OCI-LY1 (cell line): ENCODE measurements around the gene PPP2R5B.

Experiments
- H2AFZ ChIP-seq: fragments of 200-600 bp; sonication (generic), shearing (Covaris generic); 2 replicates; pipeline ENCODE4 v1.6.0; 2014; ENCODE audit warnings: antibody characterized with exemption, mild to moderate bottlenecking, low read length
- H3F3A ChIP-seq: fragments of 200-600 bp; sonication (generic), shearing (Covaris generic); 2 replicates; pipeline ENCODE4 v1.6.0; 2014; ENCODE audit warnings: mild to moderate bottlenecking, antibody characterized with exemption, low read length, moderate library complexity; ENCODE audit not compliant: insufficient read depth
- H3K27ac ChIP-seq: fragments of 200-600 bp; sonication (generic); 2 replicates; pipeline ENCODE4 v1.5.1; 2014; ENCODE audit warnings: low read length, mixed run types, mild to moderate bottlenecking, low read depth; ENCODE audit not compliant: poor library complexity, severe bottlenecking
- H3K27me3 ChIP-seq: fragments of 200-600 bp; sonication (generic); 2 replicates; pipeline ENCODE4 v1.6.0; 2014; ENCODE audit warnings: antibody characterized with exemption, mild to moderate bottlenecking, low read length, moderate library complexity; ENCODE audit not compliant: insufficient read depth
- H3K36me3 ChIP-seq: fragments of 200-600 bp; sonication (generic); 2 replicates; pipeline ENCODE4 v1.6.1; 2014; ENCODE audit warnings: mild to moderate bottlenecking, antibody characterized with exemption, low read length, moderate library complexity, mixed read lengths; ENCODE audit not compliant: insufficient read depth
- H3K4me1 ChIP-seq: fragments of 200-600 bp; sonication (generic); 2 replicates; pipeline ENCODE4 v1.5.1; 2014; ENCODE audit warnings: mild to moderate bottlenecking, low read length, moderate library complexity; ENCODE audit not compliant: insufficient read depth, severe bottlenecking
- H3K4me2 ChIP-seq: fragments of 200-600 bp; sonication (generic), shearing (Covaris generic); 2 replicates; pipeline ENCODE4 v1.6.1; 2014; ENCODE audit warnings: low read length
- H3K4me3 ChIP-seq: fragments of 200-600 bp; sonication (generic); 2 replicates; pipeline ENCODE4 v1.5.1; 2014; ENCODE audit warnings: low read length, low read depth, mild to moderate bottlenecking, mixed read lengths; ENCODE audit not compliant: poor library complexity, severe bottlenecking
- H3K79me2 ChIP-seq: fragments of 200-600 bp; shearing (Covaris generic); 2 replicates; pipeline ENCODE4 v1.6.1; 2016; ENCODE audit warnings: mixed run types, low read length, mixed read lengths; ENCODE audit not compliant: insufficient read depth
- H3K9ac ChIP-seq: fragments of 200-600 bp; sonication (generic), shearing (Covaris generic); 2 replicates; pipeline ENCODE4 v1.6.1; 2014; ENCODE audit warnings: mild to moderate bottlenecking, low read length, mixed read lengths
- H3K9me2 ChIP-seq: fragments of 200-600 bp; sonication (generic), shearing (Covaris generic); 2 replicates; pipeline ENCODE4 v1.6.1; 2014; ENCODE audit warnings: low read depth, mild to moderate bottlenecking, low read length, mixed read lengths
- H3K9me3 ChIP-seq: fragments of 200-600 bp; shearing (Covaris generic); 2 replicates; pipeline ENCODE4 v1.6.1; 2014; ENCODE audit warnings: low read length, mixed read lengths
- H4K20me1 ChIP-seq: fragments of 200-600 bp; sonication (generic), shearing (Covaris generic); 2 replicates; pipeline ENCODE4 v1.6.0; 2016; ENCODE audit warnings: mild to moderate bottlenecking, low read length; ENCODE audit not compliant: insufficient read depth
- EZH2 ChIP-seq: fragments of 200-600 bp; sonication (generic), shearing (Covaris generic); IDR thresholded peaks from 2 replicates; pipeline ENCODE4 v1.8.0; 2017; ENCODE audit warnings: borderline replicate concordance, mixed run types, mild to moderate bottlenecking, antibody characterized with exemption, low read length, moderate library complexity, mixed read lengths
- TF ChIP-seq, protein P1 (sequence below): fragments of 200-600 bp; sonication (generic), shearing (Covaris generic); IDR thresholded peaks from 2 replicates; pipeline ENCODE4 v1.5.1; 2017; ENCODE audit warnings: mild to moderate bottlenecking, antibody characterized with exemption, low read length, moderate library complexity, mixed read lengths

The PPP2R5B gene

DNA sequence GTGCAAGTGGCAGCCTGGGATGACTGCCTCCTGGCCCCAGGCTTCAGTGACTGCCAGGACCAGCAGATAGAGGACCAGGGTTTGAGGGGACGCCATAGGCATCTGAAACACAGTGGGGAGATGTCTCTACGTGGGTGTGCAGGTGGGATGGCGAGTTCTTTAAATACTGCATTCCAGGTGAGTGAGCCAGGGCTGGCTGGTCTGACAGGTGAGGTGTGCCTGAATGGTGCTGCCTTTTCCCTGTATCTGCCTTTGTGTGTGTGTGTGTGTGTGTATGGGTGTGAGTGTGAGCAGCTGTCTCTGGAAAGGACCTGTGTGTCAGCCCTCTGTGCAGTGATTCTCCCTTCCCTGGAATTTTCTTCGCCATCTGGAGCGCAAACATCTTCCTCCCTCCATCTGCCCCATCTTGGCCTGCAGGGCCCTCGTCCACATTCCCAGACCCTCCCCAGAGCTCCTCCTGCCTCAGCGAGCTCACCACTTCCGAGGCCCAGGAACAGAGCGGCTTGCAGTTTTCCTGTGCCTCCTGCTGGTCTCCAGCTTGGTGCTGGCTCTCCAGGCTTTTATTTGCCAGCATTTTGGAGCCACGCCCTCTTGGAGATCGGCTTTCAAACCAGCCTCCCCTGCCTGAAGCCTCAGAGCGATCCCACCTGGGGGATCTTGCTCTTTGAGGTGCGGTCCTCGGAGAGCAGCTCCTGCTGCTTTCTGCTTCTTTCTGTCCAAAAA is 11.0 kb downstream of the PPP2R5B start, which contains the start of gene GPHA2:
Gene GPHA2 (minus strand): TSS at position 535 of the 723 bp plus-strand sequence. CDS start 433 bp downstream, at position 102.
- H3K4me2 ChIP-seq = no peak within 1 kb of the TSS
- H3K9me2 ChIP-seq = no peaks in the 10 kb centered on the region
- H3K36me3 ChIP-seq = peaks cover 25% of the 10 kb centered on the region
- H3K4me3 ChIP-seq = no peak within 1 kb of the TSS
- H3K4me1 ChIP-seq = no peaks in the 10 kb centered on the region
- H2AFZ ChIP-seq = no peak within 1 kb of the TSS
- TF ChIP-seq, protein P1, sequence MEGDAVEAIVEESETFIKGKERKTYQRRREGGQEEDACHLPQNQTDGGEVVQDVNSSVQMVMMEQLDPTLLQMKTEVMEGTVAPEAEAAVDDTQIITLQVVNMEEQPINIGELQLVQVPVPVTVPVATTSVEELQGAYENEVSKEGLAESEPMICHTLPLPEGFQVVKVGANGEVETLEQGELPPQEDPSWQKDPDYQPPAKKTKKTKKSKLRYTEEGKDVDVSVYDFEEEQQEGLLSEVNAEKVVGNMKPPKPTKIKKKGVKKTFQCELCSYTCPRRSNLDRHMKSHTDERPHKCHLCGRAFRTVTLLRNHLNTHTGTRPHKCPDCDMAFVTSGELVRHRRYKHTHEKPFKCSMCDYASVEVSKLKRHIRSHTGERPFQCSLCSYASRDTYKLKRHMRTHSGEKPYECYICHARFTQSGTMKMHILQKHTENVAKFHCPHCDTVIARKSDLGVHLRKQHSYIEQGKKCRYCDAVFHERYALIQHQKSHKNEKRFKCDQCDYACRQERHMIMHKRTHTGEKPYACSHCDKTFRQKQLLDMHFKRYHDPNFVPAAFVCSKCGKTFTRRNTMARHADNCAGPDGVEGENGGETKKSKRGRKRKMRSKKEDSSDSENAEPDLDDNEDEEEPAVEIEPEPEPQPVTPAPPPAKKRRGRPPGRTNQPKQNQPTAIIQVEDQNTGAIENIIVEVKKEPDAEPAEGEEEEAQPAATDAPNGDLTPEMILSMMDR = no peak
- no peak for TF ChIP-seq EZH2
- no peak within 1 kb of the TSS for H3K27ac ChIP-seq
- H3F3A ChIP-seq = no peaks in the 10 kb centered on the region
- H3K79me2 ChIP-seq = no peaks in the 10 kb centered on the region
- H3K9me3 ChIP-seq = no peaks in the 10 kb centered on the region
- no peaks in the 10 kb centered on the region for H4K20me1 ChIP-seq
- H3K9ac ChIP-seq = no peak within 1 kb of the TSS
- H3K27me3 ChIP-seq = no peaks in the 10 kb centered on the region; the same call in 1 of the 2 replicates

DNA sequence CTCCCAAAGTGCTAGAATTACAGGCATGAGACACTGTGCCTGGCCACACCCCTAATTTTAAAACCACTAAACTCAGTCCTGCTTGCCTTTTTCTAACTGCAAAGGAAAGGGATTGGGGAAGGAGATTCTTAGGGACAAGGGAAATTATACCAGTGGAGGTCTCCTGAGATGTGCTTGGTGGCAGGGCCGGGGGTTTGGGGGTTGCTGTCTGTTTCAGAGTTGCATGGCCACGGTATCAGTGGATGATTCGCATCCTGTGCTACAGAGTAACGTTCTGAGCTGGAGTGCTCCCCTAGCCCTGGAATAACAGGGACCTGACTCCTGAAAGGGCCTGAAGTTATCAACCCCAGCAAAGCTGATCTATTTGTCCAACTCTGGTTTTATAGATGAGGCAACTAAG is 12.1 kb downstream of the PPP2R5B start:
- H3K4me2 ChIP-seq = no peak overlapping the region
- H4K20me1 ChIP-seq = no peaks in the 10 kb centered on the region
- H3K36me3 ChIP-seq = peaks cover 17% of the 10 kb centered on the region
- no peaks in the 10 kb centered on the region for H3K4me1 ChIP-seq
- H3K9me3 ChIP-seq = no peaks in the 10 kb centered on the region
- H2AFZ ChIP-seq = no peak overlapping the region
- no peaks in the 10 kb centered on the region for H3K79me2 ChIP-seq
- no peak overlapping the region for H3K4me3 ChIP-seq
- no peaks in the 10 kb centered on the region for H3K9me2 ChIP-seq
- H3K27me3 ChIP-seq = no peaks in the 10 kb centered on the region; the same call in 1 of the 2 replicates
- no peak overlapping the region for H3K27ac ChIP-seq
- H3K9ac ChIP-seq = no peak overlapping the region
- TF ChIP-seq, protein P1 = no peak
- TF ChIP-seq EZH2 = no peak
- no peaks in the 10 kb centered on the region for H3F3A ChIP-seq

DNA sequence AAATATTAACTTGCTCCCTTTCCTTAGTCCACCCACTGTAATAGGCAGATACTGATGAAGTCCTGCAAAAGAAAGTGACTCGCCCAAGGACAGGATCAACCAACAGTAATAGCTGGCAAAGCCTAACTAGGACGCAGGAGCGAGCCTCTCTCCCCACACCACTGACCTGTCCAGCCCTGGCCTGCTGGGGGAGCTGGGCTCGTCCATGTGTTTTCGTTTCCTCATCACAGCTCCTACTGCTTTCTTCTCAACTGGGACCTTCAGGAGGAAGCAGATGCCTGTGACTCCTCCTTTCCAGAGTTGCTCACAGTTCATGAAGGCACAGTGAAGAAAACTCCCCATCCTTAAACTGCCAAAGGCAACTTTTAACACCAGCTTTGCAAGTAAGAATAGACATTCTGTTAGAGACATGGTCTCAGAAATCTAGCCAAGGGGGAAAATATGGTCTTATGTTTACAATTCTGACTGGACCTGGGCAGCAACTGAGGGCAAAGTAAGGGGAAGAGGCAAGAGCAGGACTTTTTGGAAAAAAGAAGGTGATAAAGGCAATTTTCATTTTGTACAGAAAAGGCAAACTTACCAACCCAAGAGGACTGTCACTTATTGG is 22.8 kb downstream of the PPP2R5B start:
- Histone ChIP-seq H3K27me3 (no peaks in the 10 kb centered on the region), H3K9me2 (no peaks in the 10 kb centered on the region), H3F3A (no peaks in the 10 kb centered on the region), H3K4me1 (no peaks in the 10 kb centered on the region), H3K4me3 (no peak overlapping the region), H3K79me2 (no peaks in the 10 kb centered on the region), H3K27ac (no peak overlapping the region), H2AFZ (no peak overlapping the region), H3K9me3 (no peaks in the 10 kb centered on the region), H3K4me2 (no peak overlapping the region), H3K9ac (no peak overlapping the region), H3K36me3 (no peaks in the 10 kb centered on the region), H4K20me1 (no peaks in the 10 kb centered on the region)
- no peak for TF ChIP-seq EZH2
- TF ChIP-seq, protein P1 = no peak
